AG09309 (cell line): ENCODE results near the gene GNG7.

ENCODE experiments used
- DNase-seq: peaks from one replicate; pipeline ENCODE4 v3.0.0-alpha.2; 2010; ENCODE audit warnings: low read depth
- H3K4me3 ChIP-seq: 2 replicates; pipeline ENCODE4 v1.5.1; 2011; ENCODE audit warnings: mild to moderate bottlenecking, low read depth, low read length, moderate library complexity; ENCODE audit not compliant: control insufficient read depth
- TF ChIP-seq, protein P1 (sequence below): IDR thresholded peaks from 2 replicates; pipeline ENCODE4 v1.5.1; 2011; ENCODE audit warnings: mild to moderate bottlenecking, low read depth, low read length, inconsistent platforms; ENCODE audit not compliant: insufficient read depth, control insufficient read depth; ENCODE audit errors: missing control alignments

The GNG7 gene

DNA sequence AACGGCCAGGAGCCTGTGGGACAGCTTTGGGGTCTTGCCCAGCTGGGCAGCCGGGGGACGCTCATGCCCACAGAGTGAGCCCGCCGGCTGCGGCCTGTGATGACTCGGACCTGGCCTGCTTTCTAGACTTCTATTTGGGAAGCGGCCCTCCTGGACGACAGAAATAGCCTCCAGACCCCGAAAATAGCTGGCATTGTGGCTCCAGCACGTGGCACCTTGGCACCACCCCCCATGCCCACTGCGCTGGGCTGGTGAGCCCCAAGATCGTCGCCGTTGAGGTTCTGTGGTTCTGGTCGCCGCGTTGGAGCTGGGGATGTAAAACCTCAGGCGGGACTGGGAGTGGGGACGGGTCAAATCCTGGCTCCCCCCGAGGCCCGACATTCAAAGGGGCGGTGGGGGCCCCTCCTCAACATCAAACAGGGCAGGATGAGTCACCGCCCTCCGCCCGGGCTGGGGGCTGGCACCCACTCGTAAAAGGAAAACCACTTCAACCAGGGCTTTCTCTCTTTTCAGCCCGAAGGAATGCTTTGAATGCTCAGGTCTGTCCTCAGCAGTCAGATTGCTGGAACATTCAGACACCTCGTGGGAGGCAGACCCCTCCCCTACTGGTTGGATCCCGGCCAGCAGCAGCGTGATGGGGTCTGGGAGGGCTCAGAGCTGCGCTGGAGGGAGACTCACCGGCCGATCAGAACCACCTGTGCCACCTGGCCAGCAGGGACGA, 184.5 kb downstream of the GNG7 start:
- TF ChIP-seq, protein P1, sequence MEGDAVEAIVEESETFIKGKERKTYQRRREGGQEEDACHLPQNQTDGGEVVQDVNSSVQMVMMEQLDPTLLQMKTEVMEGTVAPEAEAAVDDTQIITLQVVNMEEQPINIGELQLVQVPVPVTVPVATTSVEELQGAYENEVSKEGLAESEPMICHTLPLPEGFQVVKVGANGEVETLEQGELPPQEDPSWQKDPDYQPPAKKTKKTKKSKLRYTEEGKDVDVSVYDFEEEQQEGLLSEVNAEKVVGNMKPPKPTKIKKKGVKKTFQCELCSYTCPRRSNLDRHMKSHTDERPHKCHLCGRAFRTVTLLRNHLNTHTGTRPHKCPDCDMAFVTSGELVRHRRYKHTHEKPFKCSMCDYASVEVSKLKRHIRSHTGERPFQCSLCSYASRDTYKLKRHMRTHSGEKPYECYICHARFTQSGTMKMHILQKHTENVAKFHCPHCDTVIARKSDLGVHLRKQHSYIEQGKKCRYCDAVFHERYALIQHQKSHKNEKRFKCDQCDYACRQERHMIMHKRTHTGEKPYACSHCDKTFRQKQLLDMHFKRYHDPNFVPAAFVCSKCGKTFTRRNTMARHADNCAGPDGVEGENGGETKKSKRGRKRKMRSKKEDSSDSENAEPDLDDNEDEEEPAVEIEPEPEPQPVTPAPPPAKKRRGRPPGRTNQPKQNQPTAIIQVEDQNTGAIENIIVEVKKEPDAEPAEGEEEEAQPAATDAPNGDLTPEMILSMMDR: no peak

DNA sequence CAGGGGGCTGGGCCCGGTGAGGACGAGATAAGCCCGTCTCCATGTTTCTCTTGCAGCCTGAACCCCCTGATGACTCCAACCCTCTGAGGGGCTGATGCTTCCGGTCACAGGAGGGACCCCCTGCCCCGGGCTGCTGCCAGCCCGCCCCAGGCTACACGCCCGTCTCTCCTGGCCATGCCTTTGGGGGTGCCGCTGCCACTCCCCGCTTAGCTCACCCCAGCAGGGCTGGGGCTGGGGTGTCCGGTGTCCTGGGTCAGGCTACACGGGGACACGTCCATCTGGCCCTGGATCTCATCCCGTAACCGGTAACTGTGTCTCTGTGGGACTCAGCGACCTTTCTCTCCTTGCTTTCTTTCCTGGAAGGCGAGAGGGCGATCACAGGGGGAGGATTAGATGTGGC, 185.8 kb downstream of the GNG7 start:
- TF ChIP-seq, protein P1: no peak
- DNase-seq: no peak
- H3K4me3 ChIP-seq: no peak overlapping the region

More for the DNA sequence above, 184.5 kb downstream of the GNG7 start:
- H3K4me3 ChIP-seq: no peak overlapping the region
- DNase-seq: no peak

DNA sequence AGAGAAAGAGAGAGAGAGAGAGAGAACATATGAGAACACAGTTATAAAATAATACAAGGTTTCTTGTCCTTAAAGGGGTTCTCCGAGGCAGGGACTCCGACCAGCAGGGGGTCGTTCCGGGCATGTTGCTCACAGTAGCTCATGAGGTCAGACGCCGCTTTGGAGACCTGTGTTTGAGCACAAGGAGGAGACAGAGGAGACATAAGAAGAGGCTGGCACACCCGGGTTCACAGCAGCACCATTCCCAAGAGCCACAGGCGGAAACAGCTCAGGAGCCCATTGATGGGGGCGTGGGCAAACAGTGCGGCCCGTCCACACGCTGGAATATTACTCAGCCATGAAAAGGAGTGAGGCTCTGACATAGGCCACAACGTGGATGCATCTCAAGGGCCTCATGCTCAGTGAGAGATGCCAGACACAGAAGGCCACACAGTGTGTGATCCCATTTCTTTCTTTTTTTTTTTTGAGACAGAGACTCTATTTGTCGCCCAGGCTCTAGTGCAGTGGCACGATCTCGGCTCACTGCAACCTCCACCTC, 187.4 kb downstream of the GNG7 start:
- no peak overlapping the region for H3K4me3 ChIP-seq
- no peak for DNase-seq
- TF ChIP-seq, protein P1: no peak

DNA sequence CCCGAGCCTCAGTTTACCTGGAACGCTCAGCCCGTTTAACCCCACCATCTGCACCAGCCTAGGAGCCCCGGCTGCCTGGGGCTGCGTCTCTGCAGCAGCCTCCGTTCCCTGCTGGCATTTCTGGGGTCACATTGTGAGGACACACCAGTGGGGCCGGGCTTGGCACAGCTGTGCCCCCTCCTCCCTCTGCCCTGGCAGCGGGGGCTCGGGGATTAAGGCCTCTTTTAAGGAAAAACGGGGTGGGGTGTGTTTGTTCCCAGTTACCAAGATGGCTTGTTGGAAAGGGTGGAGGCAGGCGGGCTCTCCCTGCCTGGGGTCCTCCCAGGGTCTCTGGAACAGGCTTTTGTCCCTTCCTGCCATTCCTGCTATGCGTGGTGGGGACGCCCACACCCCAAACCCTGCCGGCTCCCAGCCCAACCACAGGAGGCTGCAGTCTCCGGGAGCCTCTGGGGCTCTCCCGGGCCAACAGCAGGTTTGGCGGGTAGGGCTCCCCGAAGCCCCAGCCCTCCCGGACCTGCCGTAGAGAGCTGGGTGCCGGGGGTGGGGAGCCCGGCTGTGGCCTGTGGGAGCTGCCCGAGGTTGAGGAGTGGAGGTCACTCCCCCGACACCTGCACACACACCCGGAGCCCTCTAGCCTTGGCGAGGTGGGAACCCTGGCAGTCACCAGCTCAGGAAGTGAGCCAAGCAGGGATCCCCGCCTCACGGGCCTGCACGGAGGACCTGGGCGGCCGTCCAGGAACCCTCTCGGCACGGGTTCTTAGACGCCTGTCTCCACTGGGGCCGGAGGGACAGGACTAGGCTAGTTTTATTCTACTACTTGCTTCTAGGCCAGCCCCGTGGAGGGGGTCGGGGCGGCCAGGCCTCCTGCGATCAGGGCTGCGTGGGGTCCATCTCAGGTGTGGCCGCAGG, 189.7 kb downstream of the GNG7 start:
- DNase-seq: no peak
- TF ChIP-seq, protein P1: no peak
- no peak overlapping the region for H3K4me3 ChIP-seq

DNA sequence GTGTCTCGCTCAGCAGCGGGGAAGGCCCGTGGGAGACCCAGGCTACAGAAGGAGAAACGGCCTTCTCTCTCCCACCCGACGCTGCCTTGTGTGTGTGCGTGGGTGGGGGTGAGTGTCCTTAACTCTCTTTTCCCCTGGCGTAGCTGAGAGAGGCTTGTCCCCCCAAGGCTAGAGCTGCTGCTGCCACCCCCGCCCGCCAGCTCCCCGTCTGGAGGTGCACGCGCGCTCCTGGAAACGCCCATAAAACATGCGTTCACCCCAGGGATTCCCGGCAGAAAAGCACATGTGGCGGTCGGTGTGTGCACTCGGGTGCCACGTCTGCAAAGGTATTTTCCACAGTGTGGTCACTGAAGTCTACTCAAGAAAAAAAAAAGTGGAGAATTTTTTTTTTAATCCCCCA, 190.5 kb downstream of the GNG7 start:
- TF ChIP-seq, protein P1: no peak
- no peak overlapping the region for H3K4me3 ChIP-seq

GRCh38 chr19:2511570-2511969, 190.9 kb downstream of the GNG7 start:
- TF ChIP-seq, protein P1: no peak
- no peak for DNase-seq
- H3K4me3 ChIP-seq: no peak overlapping the region

More for the DNA sequence above, 190.5 kb downstream of the GNG7 start:
- no peak for DNase-seq
